OCI-LY1 (cell line): ENCODE measurements around the gene VAV2.

Source experiments
- H2AFZ ChIP-seq: fragments of 200-600 bp; sonication (generic), shearing (Covaris generic); 2 replicates; pipeline ENCODE4 v1.6.0; 2014; ENCODE audit warnings: antibody characterized with exemption, mild to moderate bottlenecking, low read length
- H3F3A ChIP-seq: fragments of 200-600 bp; sonication (generic), shearing (Covaris generic); 2 replicates; pipeline ENCODE4 v1.6.0; 2014; ENCODE audit warnings: mild to moderate bottlenecking, antibody characterized with exemption, low read length, moderate library complexity; ENCODE audit not compliant: insufficient read depth
- H3K27ac ChIP-seq: fragments of 200-600 bp; sonication (generic); 2 replicates; pipeline ENCODE4 v1.5.1; 2014; ENCODE audit warnings: low read length, mixed run types, mild to moderate bottlenecking, low read depth; ENCODE audit not compliant: poor library complexity, severe bottlenecking
- H3K27me3 ChIP-seq: fragments of 200-600 bp; sonication (generic); 2 replicates; pipeline ENCODE4 v1.6.0; 2014; ENCODE audit warnings: antibody characterized with exemption, mild to moderate bottlenecking, low read length, moderate library complexity; ENCODE audit not compliant: insufficient read depth
- H3K36me3 ChIP-seq: fragments of 200-600 bp; sonication (generic); 2 replicates; pipeline ENCODE4 v1.6.1; 2014; ENCODE audit warnings: mild to moderate bottlenecking, antibody characterized with exemption, low read length, moderate library complexity, mixed read lengths; ENCODE audit not compliant: insufficient read depth
- H3K4me1 ChIP-seq: fragments of 200-600 bp; sonication (generic); 2 replicates; pipeline ENCODE4 v1.5.1; 2014; ENCODE audit warnings: mild to moderate bottlenecking, low read length, moderate library complexity; ENCODE audit not compliant: insufficient read depth, severe bottlenecking
- H3K4me2 ChIP-seq: fragments of 200-600 bp; sonication (generic), shearing (Covaris generic); 2 replicates; pipeline ENCODE4 v1.6.1; 2014; ENCODE audit warnings: low read length
- H3K4me3 ChIP-seq: fragments of 200-600 bp; sonication (generic); 2 replicates; pipeline ENCODE4 v1.5.1; 2014; ENCODE audit warnings: low read length, low read depth, mild to moderate bottlenecking, mixed read lengths; ENCODE audit not compliant: poor library complexity, severe bottlenecking
- H3K79me2 ChIP-seq: fragments of 200-600 bp; shearing (Covaris generic); 2 replicates; pipeline ENCODE4 v1.6.1; 2016; ENCODE audit warnings: mixed run types, low read length, mixed read lengths; ENCODE audit not compliant: insufficient read depth
- H3K9ac ChIP-seq: fragments of 200-600 bp; sonication (generic), shearing (Covaris generic); 2 replicates; pipeline ENCODE4 v1.6.1; 2014; ENCODE audit warnings: mild to moderate bottlenecking, low read length, mixed read lengths
- H3K9me2 ChIP-seq: fragments of 200-600 bp; sonication (generic), shearing (Covaris generic); 2 replicates; pipeline ENCODE4 v1.6.1; 2014; ENCODE audit warnings: low read depth, mild to moderate bottlenecking, low read length, mixed read lengths
- H3K9me3 ChIP-seq: fragments of 200-600 bp; shearing (Covaris generic); 2 replicates; pipeline ENCODE4 v1.6.1; 2014; ENCODE audit warnings: low read length, mixed read lengths
- H4K20me1 ChIP-seq: fragments of 200-600 bp; sonication (generic), shearing (Covaris generic); 2 replicates; pipeline ENCODE4 v1.6.0; 2016; ENCODE audit warnings: mild to moderate bottlenecking, low read length; ENCODE audit not compliant: insufficient read depth
- EZH2 ChIP-seq: fragments of 200-600 bp; sonication (generic), shearing (Covaris generic); IDR thresholded peaks from 2 replicates; pipeline ENCODE4 v1.8.0; 2017; ENCODE audit warnings: borderline replicate concordance, mixed run types, mild to moderate bottlenecking, antibody characterized with exemption, low read length, moderate library complexity, mixed read lengths
- TF ChIP-seq, protein P1 (sequence below): fragments of 200-600 bp; sonication (generic), shearing (Covaris generic); IDR thresholded peaks from 2 replicates; pipeline ENCODE4 v1.5.1; 2017; ENCODE audit warnings: mild to moderate bottlenecking, antibody characterized with exemption, low read length, moderate library complexity, mixed read lengths

The VAV2 gene

GRCh38 chr9:133949486-133950061 is 42.5 kb downstream of the VAV2 start:
- no peaks in the 10 kb centered on the region for H3K9me3 ChIP-seq
- no peaks in the 10 kb centered on the region for H3K36me3 ChIP-seq
- no peaks in the 10 kb centered on the region for H3K4me1 ChIP-seq
- no peak for TF ChIP-seq EZH2
- TF ChIP-seq, protein P1, sequence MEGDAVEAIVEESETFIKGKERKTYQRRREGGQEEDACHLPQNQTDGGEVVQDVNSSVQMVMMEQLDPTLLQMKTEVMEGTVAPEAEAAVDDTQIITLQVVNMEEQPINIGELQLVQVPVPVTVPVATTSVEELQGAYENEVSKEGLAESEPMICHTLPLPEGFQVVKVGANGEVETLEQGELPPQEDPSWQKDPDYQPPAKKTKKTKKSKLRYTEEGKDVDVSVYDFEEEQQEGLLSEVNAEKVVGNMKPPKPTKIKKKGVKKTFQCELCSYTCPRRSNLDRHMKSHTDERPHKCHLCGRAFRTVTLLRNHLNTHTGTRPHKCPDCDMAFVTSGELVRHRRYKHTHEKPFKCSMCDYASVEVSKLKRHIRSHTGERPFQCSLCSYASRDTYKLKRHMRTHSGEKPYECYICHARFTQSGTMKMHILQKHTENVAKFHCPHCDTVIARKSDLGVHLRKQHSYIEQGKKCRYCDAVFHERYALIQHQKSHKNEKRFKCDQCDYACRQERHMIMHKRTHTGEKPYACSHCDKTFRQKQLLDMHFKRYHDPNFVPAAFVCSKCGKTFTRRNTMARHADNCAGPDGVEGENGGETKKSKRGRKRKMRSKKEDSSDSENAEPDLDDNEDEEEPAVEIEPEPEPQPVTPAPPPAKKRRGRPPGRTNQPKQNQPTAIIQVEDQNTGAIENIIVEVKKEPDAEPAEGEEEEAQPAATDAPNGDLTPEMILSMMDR = no peak
- no peaks in the 10 kb centered on the region for H3K79me2 ChIP-seq
- H4K20me1 ChIP-seq = no peaks in the 10 kb centered on the region
- no peaks in the 10 kb centered on the region for H3K9me2 ChIP-seq
- H3K4me3 ChIP-seq = no peak overlapping the region
- no peak overlapping the region for H3K4me2 ChIP-seq
- H3K27ac ChIP-seq = no peak overlapping the region
- peaks cover 9% of the 10 kb centered on the region for H3K27me3 ChIP-seq
- H3F3A ChIP-seq = no peaks in the 10 kb centered on the region
- H2AFZ ChIP-seq = no peak overlapping the region
- H3K9ac ChIP-seq = no peak overlapping the region

DNA sequence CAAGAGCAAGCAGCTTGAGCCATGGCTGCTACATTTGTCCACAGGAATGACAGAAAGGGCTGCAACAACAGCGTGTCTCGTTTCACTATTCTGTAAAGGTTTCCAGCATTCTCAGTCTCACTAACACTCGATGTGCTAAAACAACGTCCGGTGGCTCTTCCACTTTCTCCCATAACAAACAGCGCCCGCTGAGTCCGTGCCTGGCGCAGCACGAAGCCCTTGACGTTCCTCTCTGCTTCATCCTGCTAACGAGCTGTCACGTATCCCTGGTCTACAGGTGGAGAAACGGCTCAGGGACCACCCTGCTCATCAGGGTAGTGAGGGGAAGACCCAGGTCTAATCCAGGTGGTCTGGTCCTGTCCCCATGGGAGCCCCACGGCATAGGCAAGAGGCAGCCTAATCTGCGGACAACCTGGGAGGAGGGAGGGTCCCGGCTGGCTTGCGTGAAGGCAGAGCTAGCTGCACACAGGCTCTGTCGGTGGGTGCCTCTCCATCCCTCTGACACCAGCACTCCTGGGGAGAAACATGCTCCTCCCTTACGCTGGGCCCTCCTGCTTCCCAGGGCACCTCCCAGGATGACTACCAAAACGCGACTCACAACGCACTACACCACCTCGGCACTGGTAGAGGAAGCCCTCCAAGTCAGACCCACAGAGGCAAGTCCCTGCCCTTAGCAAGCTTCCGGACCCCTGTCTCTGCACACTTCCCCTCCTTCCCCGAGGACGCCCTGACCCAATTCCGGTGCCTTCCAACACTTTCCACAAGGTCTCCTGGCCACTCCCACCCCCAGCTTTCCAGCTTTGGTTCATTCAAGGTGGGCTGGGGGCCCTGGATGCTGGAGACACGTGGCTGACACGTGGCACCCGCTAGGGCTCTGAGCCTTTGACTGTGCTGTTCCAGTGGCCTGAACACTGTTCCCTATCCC is 43.3 kb downstream of the VAV2 start:
- H3K9me2 ChIP-seq = no peaks in the 10 kb centered on the region

DNA sequence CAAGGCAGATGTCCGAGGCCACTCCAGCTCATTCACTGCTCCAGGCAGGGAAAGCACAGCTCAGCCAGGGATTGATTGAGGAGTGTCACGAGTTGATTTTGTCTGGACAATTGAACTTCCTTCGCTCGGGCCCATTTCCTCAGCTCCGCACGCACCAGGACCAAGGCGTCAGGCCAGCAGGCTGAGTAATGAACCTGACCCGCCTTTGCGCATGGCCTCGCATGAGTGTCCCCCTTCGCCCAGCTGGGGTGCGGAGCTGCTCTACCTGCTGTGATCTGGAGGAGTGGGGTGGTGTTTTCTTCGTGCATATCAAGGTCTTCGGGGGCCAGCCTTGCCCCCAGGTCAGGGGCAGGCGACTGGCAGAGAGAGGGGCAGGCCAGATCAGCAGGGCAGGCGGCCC is 44.0 kb downstream of the VAV2 start:
- Histone ChIP-seq H2AFZ (no peak overlapping the region), H3K4me1 (no peaks in the 10 kb centered on the region)

More for the DNA sequence above, 43.3 kb downstream of the VAV2 start:
- Histone ChIP-seq H4K20me1 (no peaks in the 10 kb centered on the region), H3K4me2 (no peak overlapping the region), H3K27me3 (peaks cover 9% of the 10 kb centered on the region), H3K36me3 (no peaks in the 10 kb centered on the region), H3K79me2 (no peaks in the 10 kb centered on the region), H3K27ac (no peak overlapping the region), H2AFZ (no peak overlapping the region), H3K9ac (no peak overlapping the region), H3K4me3 (no peak overlapping the region), H3K4me1 (no peaks in the 10 kb centered on the region), H3K9me3 (no peaks in the 10 kb centered on the region), H3F3A (no peaks in the 10 kb centered on the region)
- TF ChIP-seq EZH2 = no peak
- TF ChIP-seq, protein P1 = no peak

More for the DNA sequence above, 44.0 kb downstream of the VAV2 start:
- Histone ChIP-seq H3K9me2 (no peaks in the 10 kb centered on the region), H3K4me2 (no peak overlapping the region), H3K9ac (no peak overlapping the region), H3K9me3 (no peaks in the 10 kb centered on the region), H3K27ac (no peak overlapping the region), H3K4me3 (no peak overlapping the region), H3K27me3 (peaks cover 12% of the 10 kb centered on the region), H3K79me2 (no peaks in the 10 kb centered on the region), H3K36me3 (no peaks in the 10 kb centered on the region), H3F3A (no peaks in the 10 kb centered on the region), H4K20me1 (no peaks in the 10 kb centered on the region)
- no peak for TF ChIP-seq EZH2
- TF ChIP-seq, protein P1 = no peak
